HG03175 (cell line): ENCODE results near the gene NSMF.
A peak's percentile ranks its signal among the peaks of the same experiment; 100 is the strongest.

Source experiments
- ATAC-seq: cut with Tn5 transposase; IDR thresholded peaks from one replicate; pipeline ENCODE4 v1.9.1; 2021; ENCODE audit warnings: mild to moderate bottlenecking, moderate library complexity; ENCODE audit not compliant: unreplicated experiment

NSMF gene

GRCh38 chr9:137459152-137459600 lies at the start of gene NSMF:
Gene NSMF (minus strand): TSS chr9:137459334. CDS start chr9:137459102, 232 bp downstream.
- ATAC-seq: peak; percentile 72

- no peak for ATAC-seq
These were observed 47.6 kb upstream of the NSMF start for GRCh38 chr9:137506702-137507171.

GRCh38 chr9:137506274-137506673 lies 47.1 kb upstream of the NSMF start:
- ATAC-seq: no peak

- ATAC-seq: no peak
These were observed 46.4 kb upstream of the NSMF start for GRCh38 chr9:137505421-137506140.

GRCh38 chr9:137504432-137504777 lies 45.3 kb upstream of the NSMF start:
- no peak for ATAC-seq

- no peak for ATAC-seq
These were observed 43.1 kb upstream of the NSMF start for GRCh38 chr9:137502008-137502911.

- no peak for ATAC-seq
These were observed 42.3 kb upstream of the NSMF start for GRCh38 chr9:137501457-137501856.

- ATAC-seq: no peak
These were observed 41.7 kb upstream of the NSMF start for GRCh38 chr9:137500666-137501397.

GRCh38 chr9:137499858-137500661 lies 40.9 kb upstream of the NSMF start:
- no peak for ATAC-seq

- no peak for ATAC-seq
These were observed 40.3 kb upstream of the NSMF start for GRCh38 chr9:137499416-137499815.

- no peak for ATAC-seq
These were observed 39.6 kb upstream of the NSMF start for GRCh38 chr9:137498720-137499150.

GRCh38 chr9:137497921-137498719 lies 39.0 kb upstream of the NSMF start:
- ATAC-seq: no peak

- ATAC-seq: no peak
These were observed 37.7 kb upstream of the NSMF start for GRCh38 chr9:137496601-137497375.

GRCh38 chr9:137494550-137495351 lies 35.6 kb upstream of the NSMF start:
- ATAC-seq: no peak

GRCh38 chr9:137494104-137494544 lies 35.0 kb upstream of the NSMF start:
- no peak for ATAC-seq

- ATAC-seq: no peak
These were observed 34.4 kb upstream of the NSMF start for GRCh38 chr9:137493364-137494103.
